RWPE1 (cell line): ENCODE data around the gene RPN2.
A peak's percentile ranks its signal among the peaks of the same experiment; 100 is the strongest.

Experiments used
- CTCF ChIA-PET: fragments of 350-600 bp; sonication (Branson Sonifier 250); formaldehyde crosslinking; extraction: SDS; loops from one replicate; lab custom pipeline; 2021; lab: Yijun Ruan, JAX
- POLR2A ChIA-PET: fragments of 400-600 bp; formaldehyde crosslinking; extraction: SDS; loops from one replicate; lab custom pipeline; 2020; ENCODE audit warnings: antibody characterized with exemption; ENCODE audit not compliant: low non-redundant PET; lab: Yijun Ruan, JAX
- DNase-seq: peaks from one replicate; pipeline ENCODE4 v3.0.0; 2012; ENCODE audit warnings: low spot score
- H3K27ac ChIP-seq: fragments of 450-650 bp; 2 replicates; pipeline ENCODE4 v1.5.1; 2017
- TF ChIP-seq, protein P1 (sequence below): fragments of 450-650 bp; conservative IDR thresholded peaks from 2 replicates; pipeline ENCODE4 v1.5.1; 2017; ENCODE audit warnings: low read depth, mild to moderate bottlenecking

Gene RPN2

DNA sequence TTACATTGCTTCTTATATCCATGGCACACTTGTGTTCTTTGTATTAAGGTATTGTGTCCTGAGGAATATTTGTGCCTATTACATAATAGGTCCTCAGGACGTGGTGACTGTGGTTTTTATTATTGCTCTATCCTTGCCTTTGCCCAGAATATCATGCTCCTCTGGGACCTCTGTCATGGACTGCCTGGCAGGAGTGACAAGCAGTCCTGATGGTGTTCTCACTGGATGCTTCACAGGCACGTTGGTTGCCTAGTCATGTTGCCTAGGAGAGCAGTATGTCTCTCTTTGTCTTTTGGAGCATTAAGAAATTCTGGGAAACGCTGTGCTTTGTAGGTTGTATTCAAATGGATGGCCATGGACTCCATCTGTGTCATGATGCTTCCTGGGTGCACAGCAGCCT, 24.9 kb downstream of the RPN2 start:
- ChIA-PET POLR2A (no interaction called here), CTCF (interaction anchor here (0.6 to 0.9 kb wide), 2 partner anchors 9 to 72 kb away, joined by 4 to 6 read pairs; no protein-coding TSS in a partner anchor)

DNA sequence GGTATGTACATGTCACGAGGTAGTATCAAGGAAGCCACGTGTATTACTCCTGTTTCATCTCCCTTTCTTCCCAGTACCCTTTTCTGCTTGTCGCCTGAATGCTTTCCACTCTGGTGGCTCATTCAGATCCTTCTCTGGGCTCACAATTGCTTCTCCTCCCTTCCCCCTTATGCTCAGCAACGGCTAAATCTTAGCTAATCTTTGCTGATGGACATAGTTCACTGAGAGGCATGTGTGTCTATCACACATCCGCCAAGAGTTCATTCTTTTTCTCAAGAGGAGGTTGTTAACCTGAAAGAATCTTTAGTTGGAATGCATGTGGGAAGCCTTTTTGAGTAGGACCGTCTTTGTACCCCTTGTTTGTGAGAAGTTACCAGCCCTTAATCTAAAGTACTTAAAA, 26.0 kb downstream of the RPN2 start:
- H3K27ac ChIP-seq = no peak overlapping the region
- TF ChIP-seq, protein P1, sequence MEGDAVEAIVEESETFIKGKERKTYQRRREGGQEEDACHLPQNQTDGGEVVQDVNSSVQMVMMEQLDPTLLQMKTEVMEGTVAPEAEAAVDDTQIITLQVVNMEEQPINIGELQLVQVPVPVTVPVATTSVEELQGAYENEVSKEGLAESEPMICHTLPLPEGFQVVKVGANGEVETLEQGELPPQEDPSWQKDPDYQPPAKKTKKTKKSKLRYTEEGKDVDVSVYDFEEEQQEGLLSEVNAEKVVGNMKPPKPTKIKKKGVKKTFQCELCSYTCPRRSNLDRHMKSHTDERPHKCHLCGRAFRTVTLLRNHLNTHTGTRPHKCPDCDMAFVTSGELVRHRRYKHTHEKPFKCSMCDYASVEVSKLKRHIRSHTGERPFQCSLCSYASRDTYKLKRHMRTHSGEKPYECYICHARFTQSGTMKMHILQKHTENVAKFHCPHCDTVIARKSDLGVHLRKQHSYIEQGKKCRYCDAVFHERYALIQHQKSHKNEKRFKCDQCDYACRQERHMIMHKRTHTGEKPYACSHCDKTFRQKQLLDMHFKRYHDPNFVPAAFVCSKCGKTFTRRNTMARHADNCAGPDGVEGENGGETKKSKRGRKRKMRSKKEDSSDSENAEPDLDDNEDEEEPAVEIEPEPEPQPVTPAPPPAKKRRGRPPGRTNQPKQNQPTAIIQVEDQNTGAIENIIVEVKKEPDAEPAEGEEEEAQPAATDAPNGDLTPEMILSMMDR = no peak
- no peak for DNase-seq
- ChIA-PET POLR2A (no interaction called here), CTCF (interaction anchor here (0.6 to 0.9 kb wide), 2 partner anchors 10 to 874 kb away, joined by 4 read pairs; no protein-coding TSS in a partner anchor)

More for the DNA sequence above, 24.9 kb downstream of the RPN2 start:
- H3K27ac ChIP-seq = no peak overlapping the region
- DNase-seq = no peak
- TF ChIP-seq, protein P1 = no peak

DNA sequence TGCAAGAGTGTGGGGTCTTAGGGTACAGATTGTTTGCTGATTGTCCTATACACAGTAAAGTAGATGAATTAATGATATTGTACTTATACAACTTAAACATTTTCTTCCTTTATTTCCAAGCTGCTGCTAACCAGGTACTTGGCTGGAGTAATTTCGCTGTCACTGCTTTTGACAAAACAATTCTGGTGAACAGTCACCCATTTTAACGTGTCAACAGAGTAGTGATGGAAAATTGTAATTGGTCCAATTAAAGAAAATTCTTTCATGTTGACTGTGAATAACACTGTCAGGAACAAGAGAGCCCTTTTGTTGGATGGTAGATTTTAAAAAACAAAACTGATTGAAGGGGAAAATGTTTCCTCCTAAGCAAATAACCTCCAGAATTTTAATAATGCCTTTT, 26.7 kb downstream of the RPN2 start:
- TF ChIP-seq, protein P1 = no peak
- no peak overlapping the region for H3K27ac ChIP-seq
- POLR2A ChIA-PET = no interaction called here
- CTCF ChIA-PET = interaction anchor here (0.6 kb wide), 1 partner anchor 874 kb away, joined by 4 read pairs; no protein-coding TSS in a partner anchor
- DNase-seq = no peak

DNA sequence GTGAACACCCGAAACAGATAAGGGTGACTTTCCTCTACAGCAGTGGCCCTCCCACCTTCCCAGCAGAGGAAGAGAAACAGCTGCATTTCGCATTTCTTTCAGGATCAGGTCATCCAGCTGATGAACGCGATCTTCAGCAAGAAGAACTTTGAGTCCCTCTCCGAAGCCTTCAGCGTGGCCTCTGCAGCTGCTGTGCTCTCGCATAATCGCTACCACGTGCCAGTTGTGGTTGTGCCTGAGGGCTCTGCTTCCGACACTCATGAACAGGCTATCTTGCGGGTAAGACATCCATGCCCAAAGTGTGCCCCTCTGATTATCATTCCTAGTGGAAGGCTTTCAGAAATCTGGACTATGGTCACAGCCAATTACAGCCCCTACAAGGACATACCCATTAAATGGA, 28.0 kb downstream of the RPN2 start:
- ChIA-PET CTCF (no interaction called here), POLR2A (no interaction called here)
- TF ChIP-seq, protein P1 = no peak
- H3K27ac ChIP-seq = no peak overlapping the region
- no peak for DNase-seq

DNA sequence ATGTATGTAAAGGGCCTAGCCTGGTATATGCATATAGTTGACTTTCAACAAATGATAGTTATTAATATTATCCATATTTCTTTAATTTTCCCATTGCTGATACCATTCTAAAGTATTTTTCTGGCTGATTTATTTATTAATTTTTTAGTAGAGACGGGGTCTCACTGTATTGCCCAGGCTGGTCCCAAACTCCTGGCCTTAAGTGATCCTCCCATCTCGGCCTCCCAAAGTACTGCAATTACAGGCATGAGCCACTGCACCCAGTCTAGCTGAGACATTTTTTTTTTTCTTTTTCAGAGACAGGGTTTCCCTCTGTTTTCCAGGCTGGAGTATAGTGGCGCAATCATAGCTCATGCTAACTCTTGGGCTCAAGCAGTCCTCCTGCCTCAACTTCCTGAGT, 30.1 kb downstream of the RPN2 start:
- DNase-seq = no peak
- CTCF ChIA-PET = interaction anchor here (0.6 to 2.8 kb wide), 5 partner anchors 14 to 1450 kb away, joined by 3 to 18 read pairs (median 4); no protein-coding TSS in a partner anchor
- TF ChIP-seq, protein P1 = no peak
- peak overlapping the region; percentile 73 for H3K27ac ChIP-seq
- POLR2A ChIA-PET = interaction anchor here (0.5 kb wide), 1 partner anchor 12 kb away, joined by 3 read pairs; no protein-coding TSS in a partner anchor

DNA sequence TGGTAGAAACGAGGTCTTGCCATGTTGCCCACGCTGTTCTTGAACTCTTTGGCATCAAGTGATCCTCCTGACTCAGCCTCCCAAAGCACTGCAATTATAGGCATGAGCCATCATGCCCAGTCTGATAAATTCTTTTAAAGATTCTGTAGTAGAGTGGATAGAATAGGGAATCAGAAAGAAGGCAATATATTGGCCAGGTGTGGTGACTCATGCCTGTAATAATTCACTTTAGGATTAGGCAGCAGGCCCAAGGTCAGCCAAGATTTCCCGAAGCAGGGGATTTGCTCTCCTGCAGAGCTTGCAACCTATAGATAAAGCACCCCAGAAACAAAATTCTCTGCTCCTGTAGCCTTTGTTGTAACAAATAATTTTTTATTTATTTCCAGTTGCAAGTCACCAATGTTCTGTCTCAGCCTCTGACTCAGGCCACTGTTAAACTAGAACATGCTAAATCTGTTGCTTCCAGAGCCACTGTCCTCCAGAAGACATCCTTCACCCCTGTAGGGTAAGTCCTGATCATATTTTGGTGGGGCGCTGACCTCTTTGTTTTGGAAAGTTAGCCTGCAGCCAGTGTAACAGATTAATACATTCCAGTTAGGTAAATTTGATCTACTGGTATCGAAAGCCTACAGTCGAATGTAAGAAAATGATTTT, 30.7 kb downstream of the RPN2 start:
- CTCF ChIA-PET = interaction anchor here (0.6 to 2.8 kb wide), 5 partner anchors 14 to 1449 kb away, joined by 3 to 18 read pairs (median 4); no protein-coding TSS in a partner anchor
- H3K27ac ChIP-seq = peak overlapping the region; percentile 73
- POLR2A ChIA-PET = interaction anchor here (0.5 kb wide), 1 partner anchor 12 kb away, joined by 3 read pairs; no protein-coding TSS in a partner anchor
- DNase-seq = peak; percentile 76
- TF ChIP-seq, protein P1 = no peak
